HL-60 (cell line): ENCODE measurements around the gene TAS2R39.

ENCODE experiments used
- DNase-seq, 2 experiments: peaks; one replicate each; pipeline ENCODE4 v3.0.0-alpha.2; 2010 to 2020; ENCODE audit warnings: low read depth in 1 of 2, low spot score in 1 of 2
- H3K27ac ChIP-seq: fragments of 250-450 bp; sonication (Bioruptor Pico); replicated peaks from 2 replicates; pipeline ENCODE4 v1.5.1; 2020; ENCODE audit warnings: mild to moderate bottlenecking, moderate library complexity
- H3K27me3 ChIP-seq: fragments of 250-450 bp; sonication (Bioruptor Pico); 2 replicates; pipeline ENCODE4 v1.5.1; 2021; ENCODE audit warnings: mild to moderate bottlenecking, moderate library complexity; ENCODE audit not compliant: insufficient read depth, poor library complexity, severe bottlenecking
- H3K4me3 ChIP-seq: replicated peaks from 2 replicates; pipeline ENCODE4 v1.5.1; 2011; ENCODE audit warnings: mild to moderate bottlenecking, control low read depth, low read length; ENCODE audit not compliant: insufficient read depth
- GABPA ChIP-seq: IDR thresholded peaks from 2 replicates; pipeline ENCODE4 v1.6.1; 2012; ENCODE audit warnings: low read depth
- POLR2AphosphoS5 ChIP-seq: IDR thresholded peaks from 2 replicates; pipeline ENCODE4 v1.6.1; 2012; ENCODE audit warnings: low read depth
- SPI1 ChIP-seq: IDR thresholded peaks from 2 replicates; pipeline ENCODE4 v1.6.1; 2012; ENCODE audit warnings: low read depth, mild to moderate bottlenecking, borderline replicate concordance
- TF ChIP-seq, protein P1 (sequence below): IDR thresholded peaks from 2 replicates; pipeline ENCODE4 v1.6.1; 2012; ENCODE audit warnings: low read depth; ENCODE audit not compliant: insufficient replicate concordance
- TF ChIP-seq, protein P2 (sequence below): IDR thresholded peaks from one replicate; pipeline ENCODE4 v1.5.1; 2011; ENCODE audit warnings: low read length, control low read depth, inconsistent platforms; ENCODE audit not compliant: insufficient read depth

The TAS2R39 gene

DNA sequence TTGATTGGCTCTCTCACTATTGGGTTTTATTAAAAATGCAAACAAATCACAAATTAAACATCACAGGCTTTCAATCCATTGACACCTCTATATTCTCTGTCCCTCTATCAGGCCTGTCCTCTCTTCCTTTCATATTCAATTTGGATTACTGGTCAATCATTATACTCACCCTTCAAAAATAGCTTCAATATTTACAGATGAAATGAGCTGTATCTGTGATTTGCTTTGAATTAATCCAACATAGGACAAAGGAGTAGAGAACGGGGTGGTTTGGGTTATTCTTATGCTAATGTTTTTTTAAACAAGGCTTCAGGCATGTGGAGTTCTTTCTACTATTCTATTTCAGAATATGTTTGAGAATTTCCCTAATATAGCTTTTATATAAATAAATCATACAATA, 2.3 kb downstream of the TAS2R39 start:
- no peak for DNase-seq
- Histone ChIP-seq H3K4me3 (no peak overlapping the region), H3K27ac (no peak overlapping the region), H3K27me3 (no peaks in the 10 kb centered on the region)
- TF ChIP-seq, protein P1, sequence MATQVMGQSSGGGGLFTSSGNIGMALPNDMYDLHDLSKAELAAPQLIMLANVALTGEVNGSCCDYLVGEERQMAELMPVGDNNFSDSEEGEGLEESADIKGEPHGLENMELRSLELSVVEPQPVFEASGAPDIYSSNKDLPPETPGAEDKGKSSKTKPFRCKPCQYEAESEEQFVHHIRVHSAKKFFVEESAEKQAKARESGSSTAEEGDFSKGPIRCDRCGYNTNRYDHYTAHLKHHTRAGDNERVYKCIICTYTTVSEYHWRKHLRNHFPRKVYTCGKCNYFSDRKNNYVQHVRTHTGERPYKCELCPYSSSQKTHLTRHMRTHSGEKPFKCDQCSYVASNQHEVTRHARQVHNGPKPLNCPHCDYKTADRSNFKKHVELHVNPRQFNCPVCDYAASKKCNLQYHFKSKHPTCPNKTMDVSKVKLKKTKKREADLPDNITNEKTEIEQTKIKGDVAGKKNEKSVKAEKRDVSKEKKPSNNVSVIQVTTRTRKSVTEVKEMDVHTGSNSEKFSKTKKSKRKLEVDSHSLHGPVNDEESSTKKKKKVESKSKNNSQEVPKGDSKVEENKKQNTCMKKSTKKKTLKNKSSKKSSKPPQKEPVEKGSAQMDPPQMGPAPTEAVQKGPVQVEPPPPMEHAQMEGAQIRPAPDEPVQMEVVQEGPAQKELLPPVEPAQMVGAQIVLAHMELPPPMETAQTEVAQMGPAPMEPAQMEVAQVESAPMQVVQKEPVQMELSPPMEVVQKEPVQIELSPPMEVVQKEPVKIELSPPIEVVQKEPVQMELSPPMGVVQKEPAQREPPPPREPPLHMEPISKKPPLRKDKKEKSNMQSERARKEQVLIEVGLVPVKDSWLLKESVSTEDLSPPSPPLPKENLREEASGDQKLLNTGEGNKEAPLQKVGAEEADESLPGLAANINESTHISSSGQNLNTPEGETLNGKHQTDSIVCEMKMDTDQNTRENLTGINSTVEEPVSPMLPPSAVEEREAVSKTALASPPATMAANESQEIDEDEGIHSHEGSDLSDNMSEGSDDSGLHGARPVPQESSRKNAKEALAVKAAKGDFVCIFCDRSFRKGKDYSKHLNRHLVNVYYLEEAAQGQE, result no peak
- no peak for TF ChIP-seq POLR2AphosphoS5
- no peak for TF ChIP-seq SPI1
- TF ChIP-seq, protein P2, sequence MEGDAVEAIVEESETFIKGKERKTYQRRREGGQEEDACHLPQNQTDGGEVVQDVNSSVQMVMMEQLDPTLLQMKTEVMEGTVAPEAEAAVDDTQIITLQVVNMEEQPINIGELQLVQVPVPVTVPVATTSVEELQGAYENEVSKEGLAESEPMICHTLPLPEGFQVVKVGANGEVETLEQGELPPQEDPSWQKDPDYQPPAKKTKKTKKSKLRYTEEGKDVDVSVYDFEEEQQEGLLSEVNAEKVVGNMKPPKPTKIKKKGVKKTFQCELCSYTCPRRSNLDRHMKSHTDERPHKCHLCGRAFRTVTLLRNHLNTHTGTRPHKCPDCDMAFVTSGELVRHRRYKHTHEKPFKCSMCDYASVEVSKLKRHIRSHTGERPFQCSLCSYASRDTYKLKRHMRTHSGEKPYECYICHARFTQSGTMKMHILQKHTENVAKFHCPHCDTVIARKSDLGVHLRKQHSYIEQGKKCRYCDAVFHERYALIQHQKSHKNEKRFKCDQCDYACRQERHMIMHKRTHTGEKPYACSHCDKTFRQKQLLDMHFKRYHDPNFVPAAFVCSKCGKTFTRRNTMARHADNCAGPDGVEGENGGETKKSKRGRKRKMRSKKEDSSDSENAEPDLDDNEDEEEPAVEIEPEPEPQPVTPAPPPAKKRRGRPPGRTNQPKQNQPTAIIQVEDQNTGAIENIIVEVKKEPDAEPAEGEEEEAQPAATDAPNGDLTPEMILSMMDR, result no peak
- TF ChIP-seq GABPA, result no peak

DNA sequence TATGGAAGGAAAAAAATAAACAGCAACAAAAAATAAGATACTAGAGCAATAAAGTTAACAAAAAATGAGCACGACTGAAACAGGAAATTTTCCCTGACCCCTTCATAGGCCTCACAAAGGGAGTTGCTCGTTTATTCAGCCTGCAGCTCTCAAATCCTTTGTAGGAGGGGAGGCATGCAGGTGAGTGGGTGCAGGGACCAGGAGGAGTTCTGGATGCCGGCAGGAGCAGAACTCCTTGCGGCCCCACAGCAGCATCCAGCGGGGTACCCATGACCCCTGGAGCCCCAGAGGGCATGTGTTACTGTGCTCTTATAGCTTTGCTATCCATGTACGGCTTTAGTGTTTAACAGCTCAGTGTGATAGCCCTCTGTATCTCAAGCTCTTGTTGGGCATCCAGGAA, 5.8 kb downstream of the TAS2R39 start:
- TF ChIP-seq POLR2AphosphoS5, result no peak
- TF ChIP-seq, protein P1, result no peak
- no peak for TF ChIP-seq GABPA
- TF ChIP-seq, protein P2, result no peak
- no peak for TF ChIP-seq SPI1
- no peak for DNase-seq
- H3K27ac ChIP-seq, result no peak overlapping the region

DNA sequence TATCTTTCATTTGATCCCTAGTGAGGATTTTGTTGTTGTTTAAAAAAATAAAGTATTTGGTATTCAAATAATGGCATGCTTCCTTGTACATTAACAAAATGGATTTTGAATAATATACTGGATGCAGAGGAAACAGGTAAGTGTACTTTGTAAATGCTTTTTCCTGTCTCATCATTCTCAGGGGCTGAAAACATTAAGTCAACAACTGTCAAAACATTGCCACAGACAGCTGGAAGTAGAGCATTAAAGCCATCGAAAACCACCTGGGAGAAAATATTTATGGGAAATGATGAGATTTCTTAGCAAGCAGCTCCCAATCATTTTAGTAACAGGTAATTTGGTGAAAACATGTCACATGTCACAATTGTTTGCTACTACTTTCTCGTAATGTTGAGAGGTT, 10.7 kb downstream of the TAS2R39 start:
- TF ChIP-seq, protein P2, result no peak
- no peak for TF ChIP-seq POLR2AphosphoS5
- TF ChIP-seq GABPA, result no peak
- TF ChIP-seq, protein P1, result no peak
- TF ChIP-seq SPI1, result no peak
- no peak overlapping the region for H3K27ac ChIP-seq
- H3K4me3 ChIP-seq, result no peak overlapping the region
- no peak for DNase-seq
- H3K27me3 ChIP-seq, result no peaks in the 10 kb centered on the region

More for the DNA sequence above, 5.8 kb downstream of the TAS2R39 start:
- Histone ChIP-seq H3K4me3 (no peak overlapping the region), H3K27me3 (no peaks in the 10 kb centered on the region)
